Mesendoderm (in vitro differentiated cells): ENCODE measurements around the gene ABHD17C. TPM values are rescaled to one million over a fixed set of nuclear protein-coding genes. Genes with fewer than 3 reads are reported as not detected.

Experiments
- DNase-seq: peaks from one replicate; pipeline ENCODE4 v3.0.0; 2013
- H2AK5ac ChIP-seq: 2 replicates; pipeline ENCODE4 v1.6.1; 2013; ENCODE audit warnings: low read length, inconsistent platforms
- H2BK120ac ChIP-seq: 2 replicates; pipeline ENCODE4 v1.6.1; 2013; ENCODE audit warnings: low read depth, mild to moderate bottlenecking, low read length, moderate library complexity, mixed read lengths
- H2BK15ac ChIP-seq: replicated peaks from 2 replicates; pipeline ENCODE4 v1.6.1; 2013; ENCODE audit warnings: low read depth, mild to moderate bottlenecking, moderate library complexity
- H2BK5ac ChIP-seq: 2 replicates; pipeline ENCODE4 v1.6.1; 2013; ENCODE audit warnings: low read length, inconsistent platforms
- H3K18ac ChIP-seq: 2 replicates; pipeline ENCODE4 v1.6.1; 2013; ENCODE audit warnings: mild to moderate bottlenecking, low read length, mixed read lengths
- H3K23ac ChIP-seq: one replicate; pipeline ENCODE4 v1.6.1; 2013; ENCODE audit warnings: low read length
- H3K27ac ChIP-seq: 2 replicates; pipeline ENCODE4 v1.5.1; 2013; ENCODE audit warnings: low read depth, mild to moderate bottlenecking, inconsistent platforms, low read length, moderate library complexity
- H3K27me3 ChIP-seq: 2 replicates; pipeline ENCODE4 v1.6.1; 2013; ENCODE audit warnings: low read length, control low read depth, mild to moderate bottlenecking, inconsistent platforms; ENCODE audit not compliant: insufficient read depth, poor library complexity
- H3K36me3 ChIP-seq: 2 replicates; pipeline ENCODE4 v1.6.1; 2013; ENCODE audit warnings: low read length, inconsistent platforms; ENCODE audit not compliant: control insufficient read depth, insufficient read depth
- H3K4ac ChIP-seq: one replicate; pipeline ENCODE4 v1.6.1; 2013; ENCODE audit warnings: low read depth, mild to moderate bottlenecking, low read length, moderate library complexity
- H3K4me1 ChIP-seq: 2 replicates; pipeline ENCODE4 v1.6.1; 2013; ENCODE audit warnings: low read depth, low read length, inconsistent platforms; ENCODE audit not compliant: control insufficient read depth
- H3K4me2 ChIP-seq: 2 replicates; pipeline ENCODE4 v1.6.1; 2013; ENCODE audit warnings: low read length
- H3K4me3 ChIP-seq: 2 replicates; pipeline ENCODE4 v1.5.1; 2013; ENCODE audit warnings: mild to moderate bottlenecking, low read length
- H3K56ac ChIP-seq: one replicate; pipeline ENCODE4 v1.6.1; 2013; ENCODE audit warnings: low read length
- H3K79me1 ChIP-seq: 2 replicates; pipeline ENCODE4 v1.6.1; 2013; ENCODE audit warnings: low read length, inconsistent platforms
- H3K79me2 ChIP-seq: 2 replicates; pipeline ENCODE4 v1.6.1; 2013; ENCODE audit warnings: mild to moderate bottlenecking, low read length; ENCODE audit not compliant: control insufficient read depth, insufficient read depth
- H3K9ac ChIP-seq: 2 replicates; pipeline ENCODE4 v1.6.1; 2013; ENCODE audit warnings: low read length, inconsistent platforms
- H4K5ac ChIP-seq: one replicate; pipeline ENCODE4 v1.6.1; 2013; ENCODE audit warnings: low read length
- H4K8ac ChIP-seq: one replicate; pipeline ENCODE4 v1.6.1; 2013; ENCODE audit warnings: low read depth, mild to moderate bottlenecking, control low read depth, low read length, moderate library complexity
- WGBS: extraction: QIAGEN DNeasy Blood & Tissue Kit; methylation state at CpG from one replicate; pipeline ENCODE4 v1.1.7; 2013; ENCODE audit warnings: low lambda C conversion rate, missing lambda C conversion rate; ENCODE audit not compliant: insufficient coverage; ENCODE audit errors: extremely low coverage; 5-methylcytosine and 5-hydroxymethylcytosine counted together
- small RNA-seq: library from polyadenylated mRNA; stranded (forward); fragments of <200 nt; extraction: miRNeasy Mini kit (QIAGEN cat#:217004); gene quantifications from one replicate; pipeline ENCODE3, GENCODE V24; 2013; ENCODE audit not compliant: insufficient read depth

ABHD17C gene

GRCh38 chr15:80803580-80804525 lies 108.7 kb downstream of the ABHD17C start:
- Histone ChIP-seq H3K27ac (no peak overlapping the region), H2BK120ac (no peak overlapping the region), H3K23ac (no peak overlapping the region), H3K18ac (no peak overlapping the region), H3K4ac (no peak overlapping the region), H3K36me3 (no peaks in the 10 kb centered on the region), H3K4me2 (no peak overlapping the region), H2BK15ac (no peak overlapping the region), H2BK5ac (no peak overlapping the region), H3K27me3 (no peaks in the 10 kb centered on the region), H3K4me3 (no peak overlapping the region), H4K5ac (no peak overlapping the region), H2AK5ac (no peak overlapping the region), H3K4me1 (no peaks in the 10 kb centered on the region), H3K9ac (no peak overlapping the region), H3K56ac (no peak overlapping the region), H4K8ac (no peak overlapping the region), H3K79me2 (no peaks in the 10 kb centered on the region), H3K79me1 (no peaks in the 10 kb centered on the region)
- DNase-seq: no peak
- WGBS: no CpG with 5 or more reads among the region's 7 CpGs

- Histone ChIP-seq H3K23ac (no peak overlapping the region), H4K8ac (no peak overlapping the region), H3K36me3 (no peaks in the 10 kb centered on the region), H3K56ac (no peak overlapping the region), H3K27ac (no peak overlapping the region), H3K27me3 (no peaks in the 10 kb centered on the region), H4K5ac (no peak overlapping the region), H3K4me1 (no peaks in the 10 kb centered on the region), H3K79me1 (no peaks in the 10 kb centered on the region), H3K79me2 (no peaks in the 10 kb centered on the region), H3K4ac (no peak overlapping the region), H3K18ac (no peak overlapping the region), H3K4me2 (no peak overlapping the region), H2BK120ac (no peak overlapping the region), H2BK15ac (no peak overlapping the region), H3K9ac (no peak overlapping the region), H2BK5ac (no peak overlapping the region), H3K4me3 (no peak overlapping the region), H2AK5ac (no peak overlapping the region)
- DNase-seq: no peak
- WGBS: no CpG with 5 or more reads among the region's 10 CpGs
Observed at GRCh38 chr15:80804970-80805495, 109.9 kb downstream of the ABHD17C start.

Small RNA genes lying within 50 kb of the gene (small RNA-seq; reads per million reads assigned to genes)
- gene RNU6-380P: not detected
